Measurements from ENCODE around the gene HRAS.

The HRAS gene

DNA sequence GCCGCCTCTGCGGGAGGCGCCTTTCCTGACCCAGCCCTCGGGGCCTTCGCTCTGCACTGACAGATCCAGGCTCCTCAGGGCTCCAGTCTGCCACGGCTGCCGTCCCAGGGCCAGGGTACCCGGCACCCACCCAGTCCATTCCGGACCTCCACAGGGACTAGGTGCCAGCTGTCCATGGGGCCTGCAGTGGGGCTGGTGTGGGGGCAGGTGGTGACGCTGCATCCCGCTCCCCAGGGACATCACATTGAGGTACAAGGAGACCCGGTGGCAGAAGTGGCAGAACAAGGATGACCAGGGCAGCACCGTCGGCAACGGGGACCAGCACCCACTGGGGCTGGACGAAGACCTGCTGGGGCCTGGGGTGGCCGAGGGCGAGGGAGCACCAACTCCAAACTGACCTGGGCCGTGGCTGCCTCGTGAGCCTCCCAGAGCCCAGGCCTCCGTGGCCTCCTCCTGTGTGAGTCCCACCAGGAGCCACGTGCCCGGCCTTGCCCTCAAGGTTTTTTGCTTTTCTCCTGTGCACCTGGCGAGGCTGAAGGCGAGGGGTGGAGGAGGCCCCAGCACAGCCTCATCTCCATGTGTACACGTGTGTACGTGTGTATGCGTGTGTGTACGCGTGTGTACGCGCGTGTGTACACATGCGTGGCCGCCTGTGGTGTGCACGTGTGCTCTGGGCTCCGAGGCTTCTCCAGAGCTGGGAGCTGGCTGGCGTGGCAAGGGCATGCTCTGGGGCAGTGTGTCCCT is 45.0 kb downstream of the HRAS start:
- Histone ChIP-seq H3F3A (ENCODE audit: low read depth) (no peaks in the 10 kb centered on the region), H2AFZ (ENCODE audit: low read length) (no peak overlapping the region), H3K9me3 (ENCODE audit: insufficient read depth, low read depth, low read length) (no peaks in the 10 kb centered on the region), H3K79me2 (ENCODE audit: insufficient read depth, low read length) (no peaks in the 10 kb centered on the region), H4K20me1 (ENCODE audit: insufficient read depth, low read length, poor library complexity, severe bottlenecking) (no peaks in the 10 kb centered on the region), H3K9me2 (replicated peaks; ENCODE audit: low read depth, low read length) (no peaks in the 10 kb centered on the region), H3K27me3 (ENCODE audit: insufficient read depth, low read length, poor library complexity, severe bottlenecking) (no peaks in the 10 kb centered on the region), H3K4me3 (ENCODE audit: low read length, poor library complexity, severe bottlenecking) (no peak overlapping the region), H3K36me3 (ENCODE audit: insufficient read depth, low read length) (peaks cover 21% of the 10 kb centered on the region; the same call in 1 of the 2 replicates), H3K9ac (ENCODE audit: low read depth, low read length, poor library complexity, severe bottlenecking) (no peak overlapping the region), H3K4me2 (ENCODE audit: low read depth, low read length, poor library complexity, severe bottlenecking) (no peak overlapping the region), H3K4me1 (ENCODE audit: insufficient read depth, low read length, poor library complexity, severe bottlenecking) (no peaks in the 10 kb centered on the region)
- TF ChIP-seq, protein P1, sequence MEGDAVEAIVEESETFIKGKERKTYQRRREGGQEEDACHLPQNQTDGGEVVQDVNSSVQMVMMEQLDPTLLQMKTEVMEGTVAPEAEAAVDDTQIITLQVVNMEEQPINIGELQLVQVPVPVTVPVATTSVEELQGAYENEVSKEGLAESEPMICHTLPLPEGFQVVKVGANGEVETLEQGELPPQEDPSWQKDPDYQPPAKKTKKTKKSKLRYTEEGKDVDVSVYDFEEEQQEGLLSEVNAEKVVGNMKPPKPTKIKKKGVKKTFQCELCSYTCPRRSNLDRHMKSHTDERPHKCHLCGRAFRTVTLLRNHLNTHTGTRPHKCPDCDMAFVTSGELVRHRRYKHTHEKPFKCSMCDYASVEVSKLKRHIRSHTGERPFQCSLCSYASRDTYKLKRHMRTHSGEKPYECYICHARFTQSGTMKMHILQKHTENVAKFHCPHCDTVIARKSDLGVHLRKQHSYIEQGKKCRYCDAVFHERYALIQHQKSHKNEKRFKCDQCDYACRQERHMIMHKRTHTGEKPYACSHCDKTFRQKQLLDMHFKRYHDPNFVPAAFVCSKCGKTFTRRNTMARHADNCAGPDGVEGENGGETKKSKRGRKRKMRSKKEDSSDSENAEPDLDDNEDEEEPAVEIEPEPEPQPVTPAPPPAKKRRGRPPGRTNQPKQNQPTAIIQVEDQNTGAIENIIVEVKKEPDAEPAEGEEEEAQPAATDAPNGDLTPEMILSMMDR (conservative IDR thresholded peaks at IDR 0.05; ENCODE audit: low read length): no peak
- TF ChIP-seq EZH2phosphoT487 (IDR thresholded peaks at IDR 0.05; ENCODE audit: borderline replicate concordance): no peak

- Histone ChIP-seq H3K27me3 (ENCODE audit: insufficient read depth, low read length, poor library complexity, severe bottlenecking) (no peaks in the 10 kb centered on the region), H3K4me2 (ENCODE audit: low read depth, low read length, poor library complexity, severe bottlenecking) (no peak overlapping the region), H4K20me1 (ENCODE audit: insufficient read depth, low read length, poor library complexity, severe bottlenecking) (no peaks in the 10 kb centered on the region), H3K9me2 (replicated peaks; ENCODE audit: low read depth, low read length) (no peaks in the 10 kb centered on the region), H3K9me3 (ENCODE audit: insufficient read depth, low read depth, low read length) (no peaks in the 10 kb centered on the region), H3F3A (ENCODE audit: low read depth) (no peaks in the 10 kb centered on the region), H3K4me1 (ENCODE audit: insufficient read depth, low read length, poor library complexity, severe bottlenecking) (no peaks in the 10 kb centered on the region), H3K36me3 (ENCODE audit: insufficient read depth, low read length) (peaks cover 20% of the 10 kb centered on the region; the same call in 1 of the 2 replicates), H3K79me2 (ENCODE audit: insufficient read depth, low read length) (no peaks in the 10 kb centered on the region), H3K9ac (ENCODE audit: low read depth, low read length, poor library complexity, severe bottlenecking) (no peak overlapping the region), H3K4me3 (ENCODE audit: low read length, poor library complexity, severe bottlenecking) (no peak overlapping the region), H2AFZ (ENCODE audit: low read length) (no peak overlapping the region)
- TF ChIP-seq, protein P1 (conservative IDR thresholded peaks at IDR 0.05; ENCODE audit: low read length): no peak
- TF ChIP-seq EZH2phosphoT487 (IDR thresholded peaks at IDR 0.05; ENCODE audit: borderline replicate concordance): no peak
These were observed 45.7 kb downstream of the HRAS start for GRCh38 chr11:489610-490185.

- Histone ChIP-seq H3K4me1 (ENCODE audit: insufficient read depth, low read length, poor library complexity, severe bottlenecking) (no peaks in the 10 kb centered on the region), H3K9me2 (replicated peaks; ENCODE audit: low read depth, low read length) (no peaks in the 10 kb centered on the region), H3K4me3 (ENCODE audit: low read length, poor library complexity, severe bottlenecking) (no peak overlapping the region), H3K4me2 (ENCODE audit: low read depth, low read length, poor library complexity, severe bottlenecking) (no peak overlapping the region), H3K27me3 (ENCODE audit: insufficient read depth, low read length, poor library complexity, severe bottlenecking) (no peaks in the 10 kb centered on the region), H3K79me2 (ENCODE audit: insufficient read depth, low read length) (no peaks in the 10 kb centered on the region), H3K9ac (ENCODE audit: low read depth, low read length, poor library complexity, severe bottlenecking) (no peak overlapping the region), H4K20me1 (ENCODE audit: insufficient read depth, low read length, poor library complexity, severe bottlenecking) (no peaks in the 10 kb centered on the region), H3K36me3 (ENCODE audit: insufficient read depth, low read length) (peaks cover 17% of the 10 kb centered on the region; the same call in 1 of the 2 replicates), H2AFZ (ENCODE audit: low read length) (no peak overlapping the region), H3F3A (ENCODE audit: low read depth) (no peaks in the 10 kb centered on the region), H3K9me3 (ENCODE audit: insufficient read depth, low read depth, low read length) (no peaks in the 10 kb centered on the region)
- TF ChIP-seq EZH2phosphoT487 (IDR thresholded peaks at IDR 0.05; ENCODE audit: borderline replicate concordance): no peak
- TF ChIP-seq, protein P1 (conservative IDR thresholded peaks at IDR 0.05; ENCODE audit: low read length): no peak
These were observed 46.4 kb downstream of the HRAS start for GRCh38 chr11:488992-489391.
